BLaER1 (cell line): ENCODE results near the gene SLC11A2.

ENCODE experiments used
- H3K27ac ChIP-seq: shearing (Covaris generic); formaldehyde crosslinking; 2 replicates; pipeline ENCODE4 v1.8.1; 2022
- H3K27me3 ChIP-seq: shearing (Covaris generic); formaldehyde crosslinking; 2 replicates; pipeline ENCODE4 v1.8.1; 2022
- H3K36me3 ChIP-seq: shearing (Covaris generic); formaldehyde crosslinking; 2 replicates; pipeline ENCODE4 v1.8.1; 2022
- H3K4me1 ChIP-seq: shearing (Covaris generic); formaldehyde crosslinking; 2 replicates; pipeline ENCODE4 v1.8.1; 2022
- H3K4me2 ChIP-seq: shearing (Covaris generic); formaldehyde crosslinking; 2 replicates; pipeline ENCODE4 v1.8.1; 2022
- H3K4me3 ChIP-seq: shearing (Covaris generic); formaldehyde crosslinking; 2 replicates; pipeline ENCODE4 v1.8.1; 2022
- H3K9ac ChIP-seq: shearing (Covaris generic); formaldehyde crosslinking; 2 replicates; pipeline ENCODE4 v1.8.1; 2022
- H3K9me3 ChIP-seq: shearing (Covaris generic); formaldehyde crosslinking; 2 replicates; pipeline ENCODE4 v1.8.1; 2022
- H4K20me1 ChIP-seq: shearing (Covaris generic); formaldehyde crosslinking; 2 replicates; pipeline ENCODE4 v1.8.1; 2022
- Cebpa-rat ChIP-seq: shearing (Covaris generic); IDR thresholded peaks from 2 replicates; pipeline ENCODE4 v1.8.1; 2022

Gene SLC11A2

GRCh38 chr12:51025836-51026638, at the start of gene SLC11A2:
TSS of gene SLC11A2 (minus strand) at chr12:51026384. CDS start at chr12:51010728, 15,656 bp downstream.
- TF ChIP-seq Cebpa-rat = no peak
- Histone ChIP-seq H3K27ac (peak within 1 kb of the TSS; percentile 86), H3K4me3 (peak within 1 kb of the TSS; percentile 89), H3K27me3 (no peaks in the 10 kb centered on the region), H3K9ac (peak within 1 kb of the TSS; percentile 89), H3K36me3 (no peaks in the 10 kb centered on the region), H4K20me1 (peaks cover 27% of the 10 kb centered on the region), H3K4me2 (peak within 1 kb of the TSS; percentile 89), H3K9me3 (no peaks in the 10 kb centered on the region), H3K4me1 (peaks cover 37% of the 10 kb centered on the region)

GRCh38 chr12:51075390-51075789, 49.2 kb upstream of the SLC11A2 start:
- TF ChIP-seq Cebpa-rat = no peak
- no peak overlapping the region for H3K27ac ChIP-seq
- no peak overlapping the region for H3K4me3 ChIP-seq
- H3K36me3 ChIP-seq = peaks cover 73% of the 10 kb centered on the region
- H3K4me2 ChIP-seq = no peak overlapping the region
- H3K27me3 ChIP-seq = no peaks in the 10 kb centered on the region
- H3K9me3 ChIP-seq = no peaks in the 10 kb centered on the region
- no peak overlapping the region for H3K9ac ChIP-seq
- H4K20me1 ChIP-seq = peaks cover 42% of the 10 kb centered on the region
- no peaks in the 10 kb centered on the region for H3K4me1 ChIP-seq

GRCh38 chr12:51071663-51072062, 45.5 kb upstream of the SLC11A2 start:
- no peak for TF ChIP-seq Cebpa-rat
- peaks cover 99% of the 10 kb centered on the region for H3K36me3 ChIP-seq
- no peak overlapping the region for H3K4me3 ChIP-seq

DNA sequence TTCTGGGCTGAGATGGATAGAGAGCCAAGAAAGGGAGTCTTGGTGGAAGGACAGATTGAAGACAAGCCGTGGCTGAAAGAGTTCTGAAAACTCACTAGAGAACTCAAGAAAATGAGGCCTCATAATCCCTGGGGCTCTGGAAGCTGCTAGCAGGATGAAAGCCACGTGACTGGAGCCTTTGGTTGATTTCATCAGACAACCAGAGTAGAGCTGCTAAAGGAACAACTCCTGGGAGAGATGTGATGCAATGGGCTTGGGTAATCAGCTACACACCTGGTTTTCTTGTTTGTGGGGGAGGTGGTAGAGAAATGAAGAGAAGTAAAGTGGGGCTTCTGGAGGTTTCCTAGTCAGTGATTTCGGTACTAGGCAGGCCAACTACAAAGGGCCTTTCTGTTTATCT, 43.8 kb upstream of the SLC11A2 start:
- peaks cover 10% of the 10 kb centered on the region for H4K20me1 ChIP-seq
- no peaks in the 10 kb centered on the region for H3K9me3 ChIP-seq
- no peak overlapping the region for H3K4me3 ChIP-seq
- H3K27ac ChIP-seq = peak overlapping the region; percentile 15; the same call in 1 of the 2 replicates
- peaks cover 99% of the 10 kb centered on the region for H3K36me3 ChIP-seq
- H3K4me2 ChIP-seq = peak overlapping the region; percentile 19; the same call in 1 of the 2 replicates
- H3K4me1 ChIP-seq = peaks cover 6% of the 10 kb centered on the region; the same call in 1 of the 2 replicates
- TF ChIP-seq Cebpa-rat = peak; percentile 47; the same call in 1 of the 2 replicates
- H3K27me3 ChIP-seq = no peaks in the 10 kb centered on the region
- H3K9ac ChIP-seq = no peak overlapping the region

More at GRCh38 chr12:51071663-51072062, 45.5 kb upstream of the SLC11A2 start:
- Histone ChIP-seq H3K27me3 (no peaks in the 10 kb centered on the region), H4K20me1 (peaks cover 18% of the 10 kb centered on the region), H3K9ac (no peak overlapping the region), H3K27ac (no peak overlapping the region), H3K9me3 (no peaks in the 10 kb centered on the region), H3K4me2 (no peak overlapping the region), H3K4me1 (peaks cover 6% of the 10 kb centered on the region; the same call in 1 of the 2 replicates)

DNA sequence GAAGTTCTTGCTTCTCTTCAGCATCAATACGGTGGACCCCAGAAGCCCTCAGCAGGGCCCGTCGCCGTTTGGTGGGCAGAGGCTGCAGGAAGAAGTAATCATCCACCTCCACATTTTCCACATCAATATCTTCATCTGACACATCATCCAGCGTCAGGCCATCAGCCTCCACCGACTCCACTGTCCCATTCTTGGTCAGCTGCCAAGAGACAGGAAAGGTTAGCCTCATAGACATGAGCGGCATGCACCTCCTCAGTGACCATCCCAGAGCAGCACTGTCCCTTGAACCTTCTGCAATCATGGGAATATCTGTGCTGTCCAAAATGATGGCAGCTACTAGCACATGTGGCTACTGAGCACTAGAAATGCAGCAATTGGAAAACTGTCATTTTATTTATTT, 41.6 kb upstream of the SLC11A2 start:
- no peak for TF ChIP-seq Cebpa-rat
- H3K27me3 ChIP-seq = no peaks in the 10 kb centered on the region
- H3K9me3 ChIP-seq = no peaks in the 10 kb centered on the region
- H3K36me3 ChIP-seq = peaks cover 100% of the 10 kb centered on the region
- H3K4me3 ChIP-seq = no peak overlapping the region
- H3K4me1 ChIP-seq = peaks cover 6% of the 10 kb centered on the region; the same call in 1 of the 2 replicates
- no peak overlapping the region for H3K4me2 ChIP-seq
- H3K9ac ChIP-seq = no peak overlapping the region
- H3K27ac ChIP-seq = no peak overlapping the region
- peaks cover 30% of the 10 kb centered on the region for H4K20me1 ChIP-seq

- Histone ChIP-seq H3K4me1 (peaks cover 6% of the 10 kb centered on the region; the same call in 1 of the 2 replicates), H3K27me3 (no peaks in the 10 kb centered on the region), H3K36me3 (peaks cover 100% of the 10 kb centered on the region), H3K4me3 (no peak overlapping the region), H3K27ac (no peak overlapping the region), H3K4me2 (no peak overlapping the region), H4K20me1 (peaks cover 34% of the 10 kb centered on the region), H3K9me3 (no peaks in the 10 kb centered on the region), H3K9ac (no peak overlapping the region)
- TF ChIP-seq Cebpa-rat = no peak
Observed at GRCh38 chr12:51067229-51067628, 41.0 kb upstream of the SLC11A2 start.

- Histone ChIP-seq H3K9me3 (no peaks in the 10 kb centered on the region), H3K4me2 (no peak overlapping the region), H3K36me3 (peaks cover 100% of the 10 kb centered on the region), H3K27me3 (no peaks in the 10 kb centered on the region), H3K27ac (no peak overlapping the region), H3K9ac (no peak overlapping the region), H3K4me1 (peaks cover 6% of the 10 kb centered on the region; the same call in 1 of the 2 replicates), H3K4me3 (no peak overlapping the region), H4K20me1 (peaks cover 34% of the 10 kb centered on the region)
- no peak for TF ChIP-seq Cebpa-rat
Observed at GRCh38 chr12:51065530-51065929, 39.3 kb upstream of the SLC11A2 start.

- Histone ChIP-seq H3K27ac (no peak overlapping the region), H3K9ac (no peak overlapping the region), H3K9me3 (no peaks in the 10 kb centered on the region), H3K4me1 (no peaks in the 10 kb centered on the region), H3K27me3 (no peaks in the 10 kb centered on the region), H3K36me3 (peaks cover 100% of the 10 kb centered on the region), H4K20me1 (peaks cover 34% of the 10 kb centered on the region), H3K4me3 (no peak overlapping the region), H3K4me2 (no peak overlapping the region)
- TF ChIP-seq Cebpa-rat = no peak
Observed at GRCh38 chr12:51062631-51063397, 36.6 kb upstream of the SLC11A2 start.

- TF ChIP-seq Cebpa-rat = no peak
- Histone ChIP-seq H3K27ac (no peak overlapping the region), H3K4me2 (no peak overlapping the region), H3K27me3 (no peaks in the 10 kb centered on the region), H3K9ac (no peak overlapping the region), H4K20me1 (peaks cover 15% of the 10 kb centered on the region), H3K36me3 (peaks cover 99% of the 10 kb centered on the region), H3K4me3 (no peak overlapping the region), H3K4me1 (no peaks in the 10 kb centered on the region), H3K9me3 (no peaks in the 10 kb centered on the region)
Observed at GRCh38 chr12:51059086-51059485, 32.9 kb upstream of the SLC11A2 start.

DNA sequence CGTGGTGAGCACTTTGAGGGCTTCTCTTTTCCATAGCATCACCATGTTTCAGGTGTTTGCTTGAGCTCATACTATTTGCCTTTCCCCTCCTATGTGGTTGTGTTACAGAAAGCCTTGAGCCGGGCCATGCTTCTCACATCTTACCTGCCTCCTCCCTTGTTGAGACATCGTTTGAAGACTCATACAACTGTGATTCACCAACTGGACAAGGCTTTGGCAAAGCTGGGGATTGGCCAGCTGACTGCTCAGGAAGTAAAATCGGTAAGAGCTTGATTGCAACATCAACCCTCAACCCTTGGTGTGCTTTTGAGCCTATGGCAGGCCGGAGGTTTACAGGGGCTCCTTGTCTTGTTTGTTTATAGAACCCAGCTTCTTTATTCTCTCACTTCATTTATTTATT, 30.1 kb upstream of the SLC11A2 start:
- no peaks in the 10 kb centered on the region for H4K20me1 ChIP-seq
- H3K4me3 ChIP-seq = no peak overlapping the region
- peak; percentile 29; the same call in 1 of the 2 replicates for TF ChIP-seq Cebpa-rat
- no peaks in the 10 kb centered on the region for H3K9me3 ChIP-seq
- no peaks in the 10 kb centered on the region for H3K27me3 ChIP-seq
- H3K27ac ChIP-seq = no peak overlapping the region
- no peak overlapping the region for H3K4me2 ChIP-seq
- no peak overlapping the region for H3K9ac ChIP-seq
- H3K4me1 ChIP-seq = no peaks in the 10 kb centered on the region
- H3K36me3 ChIP-seq = peaks cover 99% of the 10 kb centered on the region
